HT1080 (cell line): ENCODE results near the gene MEX3D. TPM values are rescaled to one million over a fixed set of nuclear protein-coding genes. Genes with fewer than 3 reads are reported as not detected.

Experiments used
- DNase-seq: peaks from one replicate; pipeline ENCODE4 v3.0.0-alpha.2; 2015; ENCODE audit warnings: low read depth
- total RNA-seq: library from RNA; depleted of rRNA; stranded (reverse); fragments of >200 nt; shearing (Covaris generic); gene quantifications from 2 replicates; pipeline ENCODE4 v1.2.3, GENCODE V29; 2014

The MEX3D gene
- total RNA-seq, 1 experiment from 2014 or later = 53.8 TPM

- DNase-seq = no peak
Observed at GRCh38 chr19:1598777-1599459, 30.8 kb upstream of the MEX3D start.

DNA sequence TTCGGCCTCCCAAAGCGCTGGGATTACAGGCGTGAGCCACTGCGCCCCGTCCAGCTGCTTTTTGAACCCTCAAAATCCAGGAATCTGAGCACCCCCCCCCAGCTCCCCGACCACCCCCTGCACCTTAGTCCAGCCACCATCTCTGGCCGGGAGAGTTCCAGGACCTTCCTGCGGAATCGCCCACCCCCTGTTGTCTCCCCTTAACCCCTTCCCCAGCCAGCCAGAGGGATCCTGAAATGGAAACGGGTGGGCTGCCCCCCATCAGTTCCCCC is 25.3 kb upstream of the MEX3D start:
- no peak for DNase-seq

DNA sequence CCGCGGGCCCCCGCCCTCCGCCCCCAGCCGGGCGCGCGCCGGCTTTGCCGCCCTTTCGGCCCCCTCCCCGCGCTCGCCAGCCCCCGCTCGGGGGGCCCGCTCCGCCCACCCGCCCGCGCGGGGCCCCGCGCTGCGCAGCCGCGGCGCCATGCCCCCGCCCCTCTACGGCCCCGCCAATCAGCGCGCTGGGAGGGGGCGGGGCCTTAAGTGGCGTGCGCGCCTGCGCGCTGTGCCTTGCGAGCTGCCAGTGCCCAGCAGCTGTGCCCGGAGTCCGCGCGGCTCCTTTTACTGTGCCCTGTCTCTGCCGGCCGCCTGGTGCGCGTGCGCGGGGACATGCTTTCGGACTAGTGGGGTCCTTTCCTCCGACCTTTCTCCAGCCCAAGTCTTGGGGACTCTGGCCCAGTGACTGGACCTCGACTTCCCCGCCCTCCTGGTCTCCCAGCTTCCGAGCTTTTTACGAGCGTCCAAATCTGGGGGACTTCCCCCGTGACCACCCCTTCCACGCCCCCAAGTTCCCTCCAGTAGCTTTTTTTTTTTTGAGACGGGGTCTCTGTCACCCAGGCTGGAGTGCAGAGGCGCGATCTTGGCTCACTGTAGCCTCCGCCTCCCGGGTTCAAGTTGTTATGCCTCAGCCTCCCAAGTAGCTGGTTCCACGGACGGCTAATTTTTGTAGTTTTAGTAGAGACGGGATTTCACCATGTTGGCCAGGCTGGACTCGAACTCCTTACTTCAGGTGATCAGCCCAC is 24.8 kb upstream of the MEX3D start, which contains the start of gene MBD3:
TSS of gene MBD3 (minus strand) at position 111 of the 746 bp plus-strand sequence. CDS start 234 bp downstream, outside the sequence.
- DNase-seq = peak; percentile 85

- DNase-seq = peak; percentile 76
Observed at GRCh38 chr19:1592024-1592754, 24.1 kb upstream of the MEX3D start.

GRCh38 chr19:1591421-1592023 is 23.4 kb upstream of the MEX3D start:
- no peak for DNase-seq

DNA sequence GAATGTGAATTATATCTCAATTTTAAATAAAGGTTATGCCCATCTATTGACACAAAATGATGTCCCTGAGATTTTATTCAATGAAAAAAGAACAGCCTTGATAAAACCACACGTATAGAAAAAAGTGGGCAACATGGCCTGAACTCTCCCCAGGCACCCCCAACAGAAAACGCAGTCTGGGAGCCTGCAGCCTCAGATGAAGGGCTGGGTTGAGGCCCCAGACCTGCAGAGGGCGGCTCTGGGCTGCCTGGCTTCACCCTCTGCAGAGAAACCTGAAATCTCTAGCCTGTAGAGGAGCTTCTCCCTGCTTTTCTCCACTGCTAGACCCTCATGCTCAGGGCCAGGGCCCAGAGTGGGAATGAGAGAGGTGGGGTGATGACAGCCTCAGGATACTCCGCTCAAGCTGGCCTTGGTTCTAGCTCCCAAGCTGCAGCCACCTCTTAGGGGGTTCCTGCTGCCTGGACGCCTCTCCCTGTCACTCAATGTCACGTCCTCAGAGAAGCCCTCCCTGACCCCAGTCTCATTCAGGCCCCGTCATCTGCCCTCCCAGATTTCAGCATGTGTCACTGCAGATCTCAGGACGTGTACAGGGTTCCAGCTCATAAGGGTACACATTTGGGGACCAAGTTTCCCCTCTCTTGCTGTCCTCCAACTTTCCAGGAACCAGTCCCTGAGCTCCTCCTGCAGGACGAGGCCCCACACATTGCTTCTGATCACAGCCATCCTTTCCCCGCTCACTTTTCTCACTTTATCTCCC is 22.7 kb upstream of the MEX3D start:
- peak; percentile 42 for DNase-seq

- DNase-seq = no peak
Observed at GRCh38 chr19:1587872-1588271, 19.7 kb upstream of the MEX3D start.

DNA sequence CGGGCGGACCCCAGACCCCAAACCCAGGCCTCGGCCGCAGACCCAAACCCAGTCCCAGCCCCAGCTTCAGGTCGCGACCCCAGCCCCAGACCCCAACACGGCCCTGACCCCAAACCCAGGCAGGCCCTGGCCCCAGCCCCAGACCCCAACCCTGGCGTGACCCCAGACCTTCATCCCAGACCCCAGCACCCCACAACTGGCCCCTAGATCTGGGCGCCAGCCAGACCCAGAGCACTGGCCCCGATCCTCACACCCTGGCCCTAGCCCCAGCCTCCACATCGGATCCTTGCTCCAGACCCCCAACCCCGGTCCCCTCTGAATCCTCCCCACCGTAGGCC is 17.1 kb upstream of the MEX3D start:
- DNase-seq = no peak

GRCh38 chr19:1584500-1585242 is 16.5 kb upstream of the MEX3D start:
- no peak for DNase-seq

GRCh38 chr19:1582201-1582600 is 14.1 kb upstream of the MEX3D start:
- no peak for DNase-seq

DNA sequence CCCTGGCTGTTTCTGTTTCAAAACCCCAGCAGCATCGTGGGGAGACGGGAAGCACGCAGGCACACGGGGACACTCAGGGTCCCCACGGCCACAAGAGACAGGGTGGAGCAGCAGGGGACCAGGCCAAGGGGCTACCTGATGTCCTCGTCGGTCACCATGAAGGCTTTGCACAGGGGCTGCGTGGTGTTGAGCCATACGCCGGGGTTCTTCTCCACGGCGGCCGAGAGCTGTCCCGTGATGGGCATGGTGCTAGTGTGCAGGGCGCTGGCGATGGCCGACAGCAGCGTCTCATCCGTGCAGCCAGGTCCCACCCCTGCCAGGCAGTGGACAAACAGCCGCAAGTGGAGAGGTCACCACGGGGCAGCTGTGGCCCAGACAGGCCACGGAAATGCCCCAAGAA is 12.8 kb upstream of the MEX3D start:
- DNase-seq = no peak

DNA sequence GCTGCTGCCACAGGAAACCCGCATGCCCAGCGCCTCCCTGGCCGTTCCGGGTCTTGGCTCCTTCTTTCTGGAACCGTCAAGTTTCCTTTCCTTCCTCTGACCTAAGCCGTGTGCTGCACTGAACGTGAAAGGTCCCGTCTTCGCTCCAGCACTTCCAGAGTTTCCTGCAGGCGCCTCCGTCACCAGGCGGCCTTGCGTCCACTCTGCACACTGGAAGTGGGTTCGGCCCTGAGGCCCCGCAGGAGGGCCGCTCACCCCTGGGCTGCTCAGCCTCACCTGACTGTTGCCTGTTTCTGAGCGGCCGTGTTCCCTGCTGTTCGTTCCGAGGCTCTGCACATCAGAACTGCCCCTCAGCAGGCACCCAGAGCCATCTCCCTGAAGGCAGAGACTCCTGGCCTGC is 12.3 kb upstream of the MEX3D start:
- no peak for DNase-seq

DNA sequence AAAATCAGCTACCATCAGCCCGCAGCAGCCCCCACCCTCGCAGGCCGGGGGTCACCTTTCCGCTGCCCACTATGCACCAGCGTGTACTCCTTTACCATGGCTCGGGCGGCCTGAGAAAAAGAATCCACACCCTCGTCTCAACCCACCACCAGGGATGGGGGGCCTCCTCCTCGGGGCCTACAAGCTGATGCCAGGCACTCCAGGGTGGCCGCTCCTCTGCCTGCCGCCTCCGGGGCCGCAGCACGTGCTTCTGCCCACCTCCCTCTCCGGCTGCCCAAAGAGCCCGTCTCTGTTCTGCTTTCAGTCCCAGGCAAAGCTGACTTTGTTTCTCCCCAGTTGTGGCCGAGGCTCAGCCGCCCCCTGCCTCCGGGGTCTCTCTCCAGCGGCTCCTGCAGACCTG is 11.1 kb upstream of the MEX3D start:
- DNase-seq = no peak

DNA sequence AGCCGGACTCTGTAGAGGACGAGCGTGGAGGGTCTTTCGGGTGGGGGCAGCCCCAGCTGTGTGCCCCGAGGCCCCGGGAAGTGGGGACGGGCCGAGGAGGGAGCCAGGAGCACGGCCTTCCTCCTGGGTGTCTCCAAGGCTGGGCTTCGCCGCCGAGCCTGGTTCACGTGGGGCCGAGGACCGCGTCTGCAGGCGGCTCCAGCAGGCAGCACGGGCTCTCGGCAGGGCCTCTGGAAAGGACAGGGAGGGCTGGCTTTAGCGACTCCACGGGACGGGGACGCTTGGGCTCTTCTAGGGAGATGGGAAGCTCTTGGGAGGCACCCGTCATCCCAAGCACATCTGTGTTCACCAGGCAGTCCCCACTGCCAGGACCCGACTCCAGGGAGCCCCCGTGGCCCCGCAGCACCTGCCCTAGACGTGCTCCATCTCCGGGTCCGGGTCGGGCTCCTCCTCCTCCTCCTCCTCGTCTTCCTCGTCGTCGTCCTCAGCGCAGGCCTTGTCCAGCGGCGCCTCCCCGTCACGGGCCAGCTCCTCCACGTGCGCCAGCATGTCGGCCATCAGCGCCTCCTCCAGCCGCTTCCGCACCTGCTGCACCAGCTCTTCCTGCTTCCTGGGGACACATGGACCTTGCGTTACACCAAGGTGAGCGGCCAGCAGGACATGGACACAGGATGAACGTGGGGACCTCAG is 9.9 kb upstream of the MEX3D start:
- no peak for DNase-seq

DNA sequence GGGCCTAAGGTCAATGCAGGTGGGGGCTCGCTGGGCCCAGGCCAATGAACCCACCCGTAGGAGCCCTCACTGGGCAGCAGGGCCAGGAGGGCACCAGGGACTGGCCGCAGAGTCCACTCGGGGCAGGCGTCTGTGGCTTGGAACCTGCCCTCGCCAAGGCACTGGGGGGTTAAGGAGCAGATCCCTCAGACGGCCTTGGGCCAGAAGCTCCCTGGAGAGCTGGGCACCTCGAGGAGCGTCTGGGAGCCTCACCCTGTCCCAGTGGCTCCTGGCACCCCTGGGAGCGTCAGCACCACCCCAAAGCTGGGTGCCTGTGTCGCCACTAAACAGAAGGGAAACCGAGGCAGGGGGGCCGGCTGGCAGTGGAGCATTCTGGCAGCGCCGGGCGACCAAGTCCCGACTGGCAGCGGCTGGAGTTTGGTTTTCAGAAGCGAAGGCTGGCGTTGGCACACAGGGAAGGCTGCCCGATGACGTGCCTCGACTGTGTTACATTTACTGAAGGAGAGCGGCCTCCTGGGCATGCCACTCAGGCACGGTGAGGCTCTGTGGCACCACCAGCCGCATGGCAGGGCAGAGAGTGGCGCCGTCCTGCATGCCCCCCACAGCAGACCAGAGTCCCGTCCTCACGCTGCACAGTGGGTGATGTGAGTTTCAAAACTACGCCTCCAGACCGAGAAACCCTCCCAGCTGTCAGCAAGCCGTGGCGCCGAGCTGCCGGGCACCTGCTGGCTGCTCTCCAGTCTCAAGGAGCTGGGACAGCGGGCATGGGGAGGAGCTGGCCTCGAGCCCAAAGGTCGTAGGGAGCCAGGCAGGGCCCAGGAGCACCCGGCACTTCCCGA is 9.2 kb upstream of the MEX3D start:
- DNase-seq = no peak

DNA sequence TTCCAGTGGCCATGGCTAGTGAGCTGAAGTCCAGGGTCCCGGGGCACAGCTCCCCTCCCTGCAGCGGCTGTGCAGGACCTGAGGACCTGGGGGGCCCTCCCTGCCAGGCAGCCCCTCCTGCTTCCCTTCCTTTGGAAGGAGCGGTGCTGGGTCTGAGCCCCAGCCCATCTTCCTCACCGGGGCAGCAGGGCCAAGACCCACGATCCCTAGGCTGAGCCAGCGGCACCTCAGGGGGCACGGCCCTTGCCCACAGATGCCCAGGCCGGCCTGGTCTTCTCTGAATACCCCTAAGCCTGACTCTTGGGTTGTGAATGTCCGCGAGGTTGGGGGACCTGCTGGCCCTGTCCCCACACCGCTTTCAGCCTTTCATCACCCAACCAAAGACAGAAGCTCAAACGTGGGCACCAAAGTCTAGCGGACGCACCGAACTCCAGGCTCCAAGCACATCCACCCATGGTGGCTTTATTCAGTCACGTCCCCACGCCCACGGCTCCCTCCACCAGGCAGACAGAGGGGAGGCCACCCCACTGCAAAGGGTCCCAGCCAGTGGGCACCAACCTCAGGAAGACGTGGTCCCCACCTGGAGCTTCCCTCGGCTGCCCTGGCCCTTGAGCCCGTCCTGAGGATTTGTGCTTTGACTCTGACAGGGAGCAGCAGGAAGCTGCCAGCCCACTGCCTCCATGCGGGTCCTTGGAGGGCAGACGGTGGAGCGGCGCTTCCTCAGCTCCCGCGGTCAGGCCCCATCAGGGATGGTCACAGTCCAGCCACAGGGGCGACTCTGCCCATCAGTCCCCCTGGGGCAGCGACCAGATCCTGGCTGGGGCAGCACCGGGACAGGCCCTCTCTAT is 8.3 kb upstream of the MEX3D start:
- DNase-seq = no peak

DNA sequence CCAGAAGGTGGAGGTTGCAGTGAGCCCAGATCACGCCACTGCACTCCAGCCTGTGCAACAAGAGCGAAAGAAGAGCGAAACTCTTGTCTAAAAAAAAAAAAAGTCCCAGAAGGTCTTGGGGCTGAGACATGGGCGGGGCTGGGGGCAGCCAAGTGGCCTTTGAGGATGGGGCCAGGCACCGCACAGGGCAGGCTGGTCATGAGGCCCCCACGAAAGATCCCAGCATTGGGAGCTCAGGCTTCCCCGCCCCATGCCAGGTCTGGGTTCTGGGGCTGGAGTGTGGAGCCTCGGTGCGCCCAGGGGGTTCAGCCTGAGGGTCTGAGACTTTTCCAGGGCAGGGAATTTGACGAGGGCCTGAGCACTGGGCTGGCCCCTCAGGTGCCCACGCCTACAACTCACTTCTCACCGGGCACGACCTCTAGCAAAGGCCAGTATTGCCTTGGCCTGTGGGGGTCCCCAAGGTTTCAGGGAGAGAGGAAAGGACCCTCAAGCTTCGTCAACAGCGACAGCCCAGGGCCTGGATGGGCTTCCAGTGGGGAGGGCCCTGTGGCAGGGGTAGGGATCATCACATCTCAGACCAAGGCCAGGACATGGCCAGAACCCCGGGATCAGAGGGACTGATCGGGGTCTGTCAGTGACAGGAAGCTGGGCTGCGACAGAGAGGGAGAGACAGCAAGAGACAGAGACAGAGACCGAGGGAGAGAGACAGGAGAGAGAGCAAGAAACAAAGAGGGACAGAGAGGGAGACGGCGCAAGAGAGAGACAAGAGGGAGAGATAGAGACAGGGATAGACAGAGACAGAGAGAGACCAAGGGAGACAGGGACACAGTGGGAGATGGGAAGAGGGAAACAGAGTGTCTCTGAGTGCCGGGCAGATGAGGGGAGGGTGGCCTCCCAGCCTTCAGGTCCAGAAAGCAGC is 7.5 kb upstream of the MEX3D start:
- no peak for DNase-seq
